8988T (cell line): Measurements from ENCODE around the gene CATSPER3.

Experiments used
- DNase-seq: peaks from one replicate; pipeline ENCODE4 v3.0.0; 2011

The CATSPER3 gene

GRCh38 chr5:135012033-135012588 is 44.4 kb downstream of the CATSPER3 start:
- DNase-seq, result peak; percentile 7

- DNase-seq, result peak; percentile 6
Measured at GRCh38 chr5:135012951-135013391, 45.3 kb downstream of the CATSPER3 start.

GRCh38 chr5:135013445-135013844 is 45.7 kb downstream of the CATSPER3 start:
- peak; percentile 4 for DNase-seq

GRCh38 chr5:135013947-135014570 is 46.4 kb downstream of the CATSPER3 start:
- no peak for DNase-seq

DNA sequence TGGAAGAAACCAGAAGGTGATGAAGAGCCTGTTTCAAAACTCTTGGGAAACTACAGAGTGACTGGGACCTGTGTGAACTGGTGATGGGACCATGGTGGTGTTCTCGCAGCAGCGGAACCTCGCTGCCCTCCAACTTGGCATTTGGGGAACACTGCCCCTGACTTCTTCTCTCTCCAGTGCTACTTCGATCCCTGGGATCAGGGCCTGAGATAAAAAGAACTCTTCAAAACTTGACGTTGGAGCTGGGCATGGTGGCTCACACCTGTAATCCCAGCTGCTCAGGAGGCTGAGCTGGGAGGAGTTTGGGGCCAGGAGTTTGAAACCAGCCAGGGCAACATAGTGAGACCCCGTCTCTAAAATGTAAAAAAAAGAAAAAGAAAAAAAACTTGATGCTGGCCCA is 48.2 kb downstream of the CATSPER3 start:
- DNase-seq, result no peak

- DNase-seq, result no peak
Measured at GRCh38 chr5:135016861-135017290, 49.2 kb downstream of the CATSPER3 start.

- no peak for DNase-seq
Measured at GRCh38 chr5:135018457-135018856, 50.8 kb downstream of the CATSPER3 start.

- DNase-seq, result no peak
Measured at GRCh38 chr5:135019314-135019713, 51.6 kb downstream of the CATSPER3 start.

DNA sequence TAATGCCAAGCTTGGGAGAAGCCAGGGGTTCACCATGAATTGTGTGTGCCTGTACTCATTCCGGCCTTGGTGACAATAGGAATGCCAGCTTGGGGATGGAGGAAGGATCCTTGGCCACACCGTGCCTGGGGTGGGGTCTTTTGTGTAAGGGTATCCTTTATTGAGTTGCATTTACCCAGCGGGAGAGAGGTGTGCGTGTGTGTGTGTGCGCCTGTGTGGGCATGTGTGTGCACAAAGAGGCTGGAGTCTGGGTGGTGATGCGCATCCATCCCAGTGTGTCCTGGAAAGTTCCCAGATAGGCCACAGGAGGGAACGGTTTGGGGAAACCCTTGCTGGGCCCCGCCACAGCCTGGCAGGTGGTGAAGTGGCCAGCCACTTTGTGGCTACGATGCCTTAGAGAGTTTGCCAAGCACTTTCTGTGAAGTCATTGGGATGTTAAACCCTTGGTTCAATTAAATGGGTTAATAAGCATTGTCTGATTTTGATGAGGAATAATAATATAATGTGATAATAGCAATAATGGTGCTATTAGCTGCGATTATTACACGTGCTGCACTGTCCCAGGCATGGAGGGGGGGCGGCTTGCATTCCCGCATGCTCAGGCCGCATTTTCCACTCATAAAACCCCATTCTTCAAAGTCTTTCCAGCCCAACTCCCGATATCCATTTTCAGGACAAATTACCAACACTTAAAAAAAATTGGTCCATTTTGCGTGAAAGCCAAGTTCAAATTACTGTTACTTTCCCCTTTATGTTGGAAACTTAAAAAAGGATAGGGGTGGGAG is 52.6 kb downstream of the CATSPER3 start:
- DNase-seq, result no peak

- no peak for DNase-seq
Measured at GRCh38 chr5:135024956-135025729, 57.4 kb downstream of the CATSPER3 start.

GRCh38 chr5:135025730-135026644 is 58.3 kb downstream of the CATSPER3 start:
- DNase-seq, result no peak

DNA sequence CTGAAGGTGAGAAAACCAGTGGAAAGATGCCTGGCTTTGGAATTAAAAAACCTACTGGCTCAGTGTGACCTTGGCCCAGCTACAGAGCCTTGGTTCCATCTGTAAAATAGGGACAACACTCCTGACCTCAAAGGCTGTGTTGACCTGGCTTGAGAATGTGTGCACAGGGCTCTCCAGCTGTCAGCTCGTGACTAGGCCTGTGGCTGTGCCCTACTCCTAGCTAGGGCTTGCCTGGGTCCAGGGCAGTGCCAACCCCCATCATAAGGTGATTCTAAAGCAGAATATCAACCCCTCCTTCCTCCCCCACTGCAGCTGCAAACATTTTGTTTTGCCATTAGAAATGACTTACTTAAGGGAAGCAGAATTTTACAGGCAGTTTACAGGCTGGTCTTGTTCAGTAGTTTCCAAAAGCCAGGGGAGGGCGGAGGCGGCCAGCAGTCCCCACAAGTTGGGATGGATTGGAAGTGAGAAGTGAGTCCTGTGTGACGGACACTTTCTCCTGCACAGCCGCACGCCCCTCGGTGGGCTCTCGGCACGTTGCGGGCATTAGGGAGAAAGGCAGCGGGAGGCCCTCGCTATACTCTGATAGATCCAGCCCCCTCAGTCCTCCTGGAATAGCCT is 59.0 kb downstream of the CATSPER3 start:
- DNase-seq, result no peak

GRCh38 chr5:135027266-135027696 is 59.6 kb downstream of the CATSPER3 start:
- DNase-seq, result no peak

DNA sequence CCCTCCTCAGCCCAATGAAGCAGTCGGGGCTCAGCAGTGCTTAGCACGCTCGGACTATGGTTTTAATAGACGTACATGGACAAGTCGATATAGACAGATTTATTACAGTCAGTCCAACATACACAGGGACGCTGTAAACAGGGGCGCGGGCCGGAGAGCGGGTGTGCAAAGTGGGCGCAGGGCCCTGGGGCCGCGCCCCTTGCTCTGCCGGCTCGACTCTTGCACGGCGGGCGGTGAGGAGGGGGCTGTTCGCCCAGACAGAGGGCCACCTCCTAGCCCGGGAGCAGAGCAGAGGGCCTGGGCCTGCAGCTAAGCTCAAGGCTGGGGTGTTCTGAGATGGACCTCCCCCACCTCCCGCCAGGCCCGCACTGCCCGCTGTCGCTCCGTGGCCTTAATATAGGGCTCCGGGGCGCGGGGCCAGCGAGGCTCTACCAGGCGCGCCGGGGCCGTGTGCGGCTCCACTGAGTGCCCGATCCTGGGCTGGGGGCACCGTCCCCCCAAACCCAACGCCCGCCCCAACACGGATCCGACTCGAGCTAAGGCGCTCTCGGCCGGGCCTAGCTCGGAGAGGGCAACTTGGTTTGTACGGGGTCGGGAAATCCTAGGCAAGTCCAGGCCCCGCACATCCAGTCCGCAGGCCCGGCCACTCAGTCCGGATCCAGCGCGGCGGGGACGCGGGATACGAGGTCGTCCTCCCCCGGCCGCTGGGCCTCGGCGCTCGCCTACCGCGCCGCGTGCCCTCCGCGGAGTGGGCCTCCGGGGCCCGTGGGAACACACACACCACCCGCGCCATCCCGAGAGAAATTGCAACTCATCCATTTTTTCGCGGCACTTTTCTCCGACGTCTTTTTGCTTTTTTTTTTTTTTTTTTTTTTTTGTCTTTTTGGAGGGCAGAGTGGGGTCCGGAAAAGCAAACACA is 60.2 kb downstream of the CATSPER3 start:
- no peak for DNase-seq

- no peak for DNase-seq
Measured at GRCh38 chr5:135028791-135029476, 61.2 kb downstream of the CATSPER3 start.

DNA sequence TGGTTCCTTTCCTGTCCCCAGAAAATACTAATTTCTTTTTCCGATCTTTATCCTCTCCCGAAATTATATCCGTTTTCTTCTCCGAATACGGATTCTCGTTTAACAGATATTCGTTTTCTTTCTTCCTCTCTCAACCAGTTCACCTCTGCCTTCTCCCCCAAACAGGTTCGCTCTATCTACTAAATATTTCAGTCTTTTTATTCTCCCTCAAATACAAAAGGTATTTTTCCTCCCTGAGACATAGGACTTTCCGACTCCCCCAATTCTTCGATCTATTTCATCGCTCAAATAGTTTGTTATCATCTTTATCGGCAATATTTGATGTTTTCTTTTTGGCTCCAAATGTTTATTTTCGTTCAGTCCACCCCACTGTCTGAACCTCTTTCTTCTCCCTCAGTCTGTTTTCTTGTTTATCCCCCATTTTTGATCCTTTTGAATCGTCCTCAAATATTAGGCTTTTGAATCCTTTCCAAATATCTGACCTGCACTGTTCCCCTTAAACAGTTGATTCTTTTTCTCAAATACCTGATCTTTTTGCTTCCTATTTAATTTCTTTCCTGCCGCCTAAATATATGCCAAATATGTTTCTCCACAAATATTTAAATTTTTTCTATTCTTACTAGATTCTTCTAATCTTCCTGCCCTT is 61.9 kb downstream of the CATSPER3 start:
- no peak for DNase-seq

DNA sequence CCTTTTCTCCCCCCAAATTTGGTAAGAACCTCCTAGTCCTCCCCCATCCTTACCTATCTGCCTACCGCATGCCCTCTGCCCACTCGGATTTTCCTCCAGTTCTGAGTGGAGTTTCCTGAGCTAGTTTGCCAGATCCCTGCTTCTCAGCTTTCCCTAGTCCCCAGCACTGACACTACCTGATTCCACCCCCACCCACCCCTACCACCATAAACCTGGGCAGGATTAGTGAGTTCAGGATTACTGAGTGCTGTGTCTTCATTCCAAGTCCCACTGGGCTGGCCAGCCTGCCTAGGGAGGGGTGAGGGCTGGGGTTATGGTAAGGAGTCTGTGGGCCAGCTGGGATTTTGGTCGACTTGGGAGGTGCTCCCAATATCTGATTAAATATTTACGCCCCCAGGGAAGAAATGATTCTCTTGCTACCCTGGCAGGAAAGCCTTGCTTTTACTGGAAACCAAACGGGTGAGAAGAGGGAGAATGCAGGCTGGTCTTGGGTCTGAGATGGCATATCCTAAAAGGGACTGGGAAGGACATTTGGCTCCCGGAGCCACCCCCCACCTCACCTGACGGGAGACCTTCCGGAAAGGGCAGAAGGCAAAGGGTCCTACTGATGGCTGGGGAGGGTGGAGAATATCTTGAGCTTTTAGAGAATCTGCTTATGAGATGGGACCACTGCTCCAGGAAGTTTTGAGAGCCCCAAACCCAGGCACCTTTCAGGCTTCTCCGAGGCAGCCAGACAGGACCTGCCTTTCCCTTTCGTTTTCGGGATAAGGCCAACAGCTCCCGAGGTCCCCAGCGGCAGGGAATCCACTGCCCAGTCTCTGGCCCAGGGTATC is 62.6 kb downstream of the CATSPER3 start:
- no peak for DNase-seq
